Keratinocyte (primary cell): ENCODE measurements around the gene CARD11.

Source experiments
- EZH2 ChIP-seq: IDR thresholded peaks from one replicate; pipeline ENCODE4 v1.6.1; 2012; ENCODE audit warnings: inconsistent platforms, mild to moderate bottlenecking, low read length, moderate library complexity
- TF ChIP-seq, protein P1 (sequence below), 3 experiments: IDR thresholded peaks in 1 of 3; conservative IDR thresholded peaks in 1 of 3; optimal IDR thresholded peaks in 1 of 3; 2 replicates in 2 of 3; 3 replicates in 1 of 3; pipeline versions ENCODE3 to v1.5.1; 2011; ENCODE audit warnings: low read length in 3 of 3, mild to moderate bottlenecking in 3 of 3, moderate library complexity in 2 of 3, control low read depth in 1 of 3, inconsistent platforms in 1 of 3; ENCODE audit not compliant: insufficient read depth in 2 of 3; ENCODE audit errors: extremely low read depth in 1 of 3

DNA sequence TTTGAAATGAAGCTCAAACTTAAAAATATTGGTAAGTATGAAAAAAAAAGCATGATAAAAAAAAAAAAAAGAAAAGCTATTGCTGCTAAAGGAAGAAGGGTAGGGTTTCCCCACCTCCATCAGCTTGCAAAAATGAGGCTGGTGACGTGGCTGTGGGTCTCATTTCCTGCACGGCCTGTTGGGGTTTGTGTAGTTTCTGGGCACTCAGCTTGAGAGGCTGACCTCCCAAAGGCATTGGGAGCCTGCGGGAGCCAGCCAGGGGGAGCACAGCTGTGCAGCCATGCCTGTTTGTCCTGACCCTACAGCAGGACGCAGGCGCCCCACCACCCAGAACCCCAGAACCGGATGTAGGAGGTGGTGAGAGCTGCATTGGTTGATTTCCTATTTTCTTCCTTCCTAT, 48.8 kb upstream of the CARD11 start:
- TF ChIP-seq, protein P1, sequence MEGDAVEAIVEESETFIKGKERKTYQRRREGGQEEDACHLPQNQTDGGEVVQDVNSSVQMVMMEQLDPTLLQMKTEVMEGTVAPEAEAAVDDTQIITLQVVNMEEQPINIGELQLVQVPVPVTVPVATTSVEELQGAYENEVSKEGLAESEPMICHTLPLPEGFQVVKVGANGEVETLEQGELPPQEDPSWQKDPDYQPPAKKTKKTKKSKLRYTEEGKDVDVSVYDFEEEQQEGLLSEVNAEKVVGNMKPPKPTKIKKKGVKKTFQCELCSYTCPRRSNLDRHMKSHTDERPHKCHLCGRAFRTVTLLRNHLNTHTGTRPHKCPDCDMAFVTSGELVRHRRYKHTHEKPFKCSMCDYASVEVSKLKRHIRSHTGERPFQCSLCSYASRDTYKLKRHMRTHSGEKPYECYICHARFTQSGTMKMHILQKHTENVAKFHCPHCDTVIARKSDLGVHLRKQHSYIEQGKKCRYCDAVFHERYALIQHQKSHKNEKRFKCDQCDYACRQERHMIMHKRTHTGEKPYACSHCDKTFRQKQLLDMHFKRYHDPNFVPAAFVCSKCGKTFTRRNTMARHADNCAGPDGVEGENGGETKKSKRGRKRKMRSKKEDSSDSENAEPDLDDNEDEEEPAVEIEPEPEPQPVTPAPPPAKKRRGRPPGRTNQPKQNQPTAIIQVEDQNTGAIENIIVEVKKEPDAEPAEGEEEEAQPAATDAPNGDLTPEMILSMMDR (optimal IDR thresholded peaks at IDR 0.05 in 1 of 3, IDR thresholded peaks at IDR 0.05 in 1 of 3, conservative IDR thresholded peaks at IDR 0.05 in 1 of 3; ENCODE audit: extremely low read depth in 1 of 3, insufficient read depth in 2 of 3, low read length in 3 of 3): no peak
- TF ChIP-seq EZH2: no peak
